Measurements from ENCODE around the gene SRI.

DNA sequence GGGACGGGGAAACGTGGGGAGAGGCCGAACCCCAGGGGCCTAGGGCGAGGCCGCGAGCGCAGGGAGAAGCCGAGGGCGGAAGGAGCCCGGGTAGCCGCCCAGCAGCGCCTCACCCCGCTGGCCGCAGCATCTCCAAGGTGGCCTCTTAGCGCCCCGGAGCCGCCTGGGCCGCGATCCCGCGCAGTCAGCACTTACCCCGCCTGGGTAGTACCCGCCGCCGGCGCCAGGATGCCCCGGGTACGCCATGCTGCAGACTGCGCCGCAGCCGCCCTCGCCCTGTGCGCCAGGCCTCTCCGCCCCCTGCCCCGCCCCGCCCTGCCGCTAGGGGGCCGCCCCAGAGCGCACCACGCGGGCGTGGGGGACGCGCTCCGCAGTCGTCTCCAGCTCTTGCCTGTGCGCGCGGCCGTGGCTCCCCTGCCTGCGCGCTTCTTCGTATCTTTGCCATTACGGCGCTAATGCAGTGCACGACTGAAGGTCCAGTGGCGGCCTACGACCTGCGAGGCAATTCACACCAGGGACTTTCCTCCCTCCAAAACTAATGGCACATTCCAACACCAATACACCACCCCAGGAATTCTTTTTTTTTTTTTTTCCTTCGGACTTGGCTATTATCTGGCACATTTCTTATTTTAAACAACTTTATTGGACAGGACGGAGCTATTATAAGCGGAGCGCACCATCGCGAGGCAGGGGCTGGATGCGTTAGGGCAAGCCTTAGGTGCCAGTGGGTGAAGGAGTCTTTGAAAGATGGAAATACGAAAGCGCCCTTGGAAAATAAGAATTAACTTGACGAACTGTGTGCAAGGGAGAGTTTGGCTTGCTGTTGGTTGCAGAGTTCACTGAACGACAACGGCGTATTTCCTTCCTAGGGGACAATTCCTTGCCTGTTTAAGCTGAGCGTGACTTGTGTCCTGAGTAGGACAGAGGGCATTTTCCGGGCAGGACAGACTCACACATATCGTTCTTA, at the start of gene SRI:
- TF ChIP-seq, protein P1, sequence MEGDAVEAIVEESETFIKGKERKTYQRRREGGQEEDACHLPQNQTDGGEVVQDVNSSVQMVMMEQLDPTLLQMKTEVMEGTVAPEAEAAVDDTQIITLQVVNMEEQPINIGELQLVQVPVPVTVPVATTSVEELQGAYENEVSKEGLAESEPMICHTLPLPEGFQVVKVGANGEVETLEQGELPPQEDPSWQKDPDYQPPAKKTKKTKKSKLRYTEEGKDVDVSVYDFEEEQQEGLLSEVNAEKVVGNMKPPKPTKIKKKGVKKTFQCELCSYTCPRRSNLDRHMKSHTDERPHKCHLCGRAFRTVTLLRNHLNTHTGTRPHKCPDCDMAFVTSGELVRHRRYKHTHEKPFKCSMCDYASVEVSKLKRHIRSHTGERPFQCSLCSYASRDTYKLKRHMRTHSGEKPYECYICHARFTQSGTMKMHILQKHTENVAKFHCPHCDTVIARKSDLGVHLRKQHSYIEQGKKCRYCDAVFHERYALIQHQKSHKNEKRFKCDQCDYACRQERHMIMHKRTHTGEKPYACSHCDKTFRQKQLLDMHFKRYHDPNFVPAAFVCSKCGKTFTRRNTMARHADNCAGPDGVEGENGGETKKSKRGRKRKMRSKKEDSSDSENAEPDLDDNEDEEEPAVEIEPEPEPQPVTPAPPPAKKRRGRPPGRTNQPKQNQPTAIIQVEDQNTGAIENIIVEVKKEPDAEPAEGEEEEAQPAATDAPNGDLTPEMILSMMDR (IDR thresholded peaks at IDR 0.05; ENCODE audit: poor library complexity) = peak; percentile 49
- TF ChIP-seq EZH2 (IDR thresholded peaks at IDR 0.05; ENCODE audit: borderline replicate concordance) = no peak
- TF ChIP-seq EZH2phosphoT487 (IDR thresholded peaks at IDR 0.05; ENCODE audit: low read depth, severe bottlenecking, unreplicated experiment) = no peak
